A673 (cell line): ENCODE measurements around the gene PRDM16. TPM values are rescaled to one million over a fixed set of nuclear protein-coding genes. Genes with fewer than 3 reads are reported as not detected.

Experiments
- BruUV-seq: library from RNA; stranded (reverse); fragments of 400-500 nt; replicated peaks from 2 replicates; lab custom pipeline; 2021; lab: Mats Ljungman, UMichigan
- CTCF ChIA-PET: fragments of 300-600 bp; sonication (Branson Sonifier 250); formaldehyde crosslinking; loops from one replicate; lab custom pipeline; 2022; ENCODE audit warnings: antibody characterized with exemption; lab: Charles Lee
- POLR2A ChIA-PET: fragments of 300-600 bp; sonication (Branson Sonifier 250); formaldehyde crosslinking; loops from one replicate; lab custom pipeline; 2022; ENCODE audit warnings: antibody characterized with exemption; ENCODE audit not compliant: low non-redundant PET; lab: Charles Lee
- DNase-seq: peaks from one replicate; pipeline ENCODE4 v3.0.0-alpha.2; 2015; ENCODE audit warnings: low spot score
- H3K27ac ChIP-seq: fragments of 200-600 bp; sonication (generic); 2 replicates; pipeline ENCODE4 v1.5.1; 2016; ENCODE audit warnings: mixed run types, low read depth, mild to moderate bottlenecking, mixed read lengths, antibody characterized with exemption, low read length; ENCODE audit not compliant: poor library complexity, severe bottlenecking
- H3K27me3 ChIP-seq: fragments of 200-600 bp; sonication (generic); replicated peaks from 2 replicates; pipeline ENCODE4 v1.6.1; 2017; ENCODE audit warnings: mixed run types, low read depth, mild to moderate bottlenecking, mixed read lengths, antibody characterized with exemption, low read length; ENCODE audit not compliant: insufficient read depth, poor library complexity
- H3K36me3 ChIP-seq: fragments of 200-600 bp; sonication (generic); 2 replicates; pipeline ENCODE4 v1.6.1; 2016; ENCODE audit warnings: mixed run types, mild to moderate bottlenecking, mixed read lengths, antibody characterized with exemption, low read length; ENCODE audit not compliant: insufficient read depth, poor library complexity, severe bottlenecking
- H3K4me1 ChIP-seq: fragments of 200-600 bp; sonication (generic); 2 replicates; pipeline ENCODE4 v1.6.1; 2017; ENCODE audit warnings: mixed run types, mild to moderate bottlenecking, mixed read lengths, antibody characterized with exemption, low read length; ENCODE audit not compliant: insufficient read depth, poor library complexity, severe bottlenecking
- H3K4me3 ChIP-seq: fragments of 200-600 bp; sonication (generic); 2 replicates; pipeline ENCODE4 v1.5.1; 2016; ENCODE audit warnings: low read depth, mixed run types, mild to moderate bottlenecking, mixed read lengths, low read length; ENCODE audit not compliant: poor library complexity, severe bottlenecking
- H3K9me3 ChIP-seq: fragments of 200-600 bp; sonication (generic); 2 replicates; pipeline ENCODE4 v1.6.1; 2016; ENCODE audit warnings: mixed run types, low read depth, mild to moderate bottlenecking, mixed read lengths, antibody characterized with exemption, low read length; ENCODE audit not compliant: poor library complexity, severe bottlenecking
- CTCF ChIP-seq: fragments of 300-800, 200-600 bp; sonication (generic); conservative IDR thresholded peaks from 2 replicates; pipeline ENCODE4 v1.5.1; 2017; ENCODE audit warnings: low read depth, mild to moderate bottlenecking, antibody characterized with exemption, low read length, moderate library complexity, mixed read lengths
- EZH2 ChIP-seq: fragments of 200-600 bp; sonication (generic); IDR thresholded peaks from 2 replicates; pipeline ENCODE4 v1.6.1; 2017; ENCODE audit warnings: borderline replicate concordance, low read depth, mild to moderate bottlenecking, mixed read lengths, antibody characterized with exemption, low read length; ENCODE audit not compliant: poor library complexity, severe bottlenecking
- intact Hi-C: fragments of 100-400 bp; cut with micrococcal nuclease; formaldehyde crosslinking; loops from one replicate; pipeline ENCODE4 v1.10.0; 2022; ENCODE audit not compliant: unreplicated experiment
- total RNA-seq: library from RNA; stranded (reverse); gene quantifications from 2 replicates; pipeline ENCODE4 v1.2.3, GENCODE V29; 2021

The PRDM16 gene
- total RNA-seq, 1 experiment from 2014 or later, result 0.49 TPM

GRCh38 chr1:3387401-3387800, 318.4 kb downstream of the PRDM16 start:
- CTCF ChIA-PET, result no interaction called here

GRCh38 chr1:3389093-3389833, 320.3 kb downstream of the PRDM16 start:
- ChIA-PET CTCF (interaction anchor here (0.6 kb wide), 1 partner anchor 889 kb away, joined by 4 read pairs; no protein-coding TSS in a partner anchor), POLR2A (no interaction called here)
- no peak for DNase-seq
- peaks cover 100% of the 10 kb centered on the region for H3K27me3 ChIP-seq
- H3K9me3 ChIP-seq, result no peaks in the 10 kb centered on the region
- TF ChIP-seq CTCF, result no peak
- TF ChIP-seq EZH2, result no peak
- intact Hi-C loops, result no loop called here
- no peaks in the 10 kb centered on the region for H3K36me3 ChIP-seq
- no peaks in the 10 kb centered on the region for H3K4me1 ChIP-seq
- no TSS peak for BruUV-seq
- no peak overlapping the region for H3K27ac ChIP-seq
- no peak overlapping the region for H3K4me3 ChIP-seq

More at GRCh38 chr1:3387401-3387800, 318.4 kb downstream of the PRDM16 start:
- H3K4me3 ChIP-seq, result no peak overlapping the region
- H3K9me3 ChIP-seq, result no peaks in the 10 kb centered on the region
- TF ChIP-seq CTCF, result no peak
- TF ChIP-seq EZH2, result no peak
- peaks cover 91% of the 10 kb centered on the region for H3K27me3 ChIP-seq
- DNase-seq, result no peak
- H3K27ac ChIP-seq, result no peak overlapping the region
- intact Hi-C loops, result no loop called here
- no peaks in the 10 kb centered on the region for H3K4me1 ChIP-seq
- POLR2A ChIA-PET, result no interaction called here
- no TSS peak for BruUV-seq
- no peaks in the 10 kb centered on the region for H3K36me3 ChIP-seq

DNA sequence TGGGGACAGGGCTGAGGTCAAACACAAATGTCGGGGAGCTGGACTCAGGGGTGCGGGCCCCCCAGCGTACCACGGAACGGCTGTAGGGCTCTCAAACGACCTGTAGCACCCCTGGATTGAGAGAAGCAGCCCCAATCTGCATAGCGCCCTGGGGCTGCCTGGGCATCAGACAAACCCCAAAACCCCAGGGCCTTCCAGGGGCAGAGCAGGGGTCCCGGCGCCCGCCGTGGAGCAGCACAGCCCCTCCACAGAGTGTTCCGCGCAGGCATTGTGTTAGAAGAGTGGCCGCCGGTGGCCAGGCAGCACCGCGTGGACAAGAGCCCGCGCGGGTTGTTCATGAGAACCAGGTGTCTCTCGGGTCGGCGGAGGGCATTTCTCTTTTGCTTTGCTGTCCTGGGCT, 321.3 kb downstream of the PRDM16 start:
- POLR2A ChIA-PET, result no interaction called here

More for the DNA sequence above, 321.3 kb downstream of the PRDM16 start:
- Histone ChIP-seq H3K9me3 (no peaks in the 10 kb centered on the region), H3K4me1 (no peaks in the 10 kb centered on the region), H3K27me3 (peaks cover 100% of the 10 kb centered on the region), H3K27ac (no peak overlapping the region), H3K4me3 (no peak overlapping the region), H3K36me3 (no peaks in the 10 kb centered on the region)
- no TSS peak for BruUV-seq
- CTCF ChIA-PET, result no interaction called here
- no peak for TF ChIP-seq EZH2
- no peak for TF ChIP-seq CTCF
- intact Hi-C loops, result no loop called here
- no peak for DNase-seq
